ENCODE results near the gene GSKIP.

Gene GSKIP

DNA sequence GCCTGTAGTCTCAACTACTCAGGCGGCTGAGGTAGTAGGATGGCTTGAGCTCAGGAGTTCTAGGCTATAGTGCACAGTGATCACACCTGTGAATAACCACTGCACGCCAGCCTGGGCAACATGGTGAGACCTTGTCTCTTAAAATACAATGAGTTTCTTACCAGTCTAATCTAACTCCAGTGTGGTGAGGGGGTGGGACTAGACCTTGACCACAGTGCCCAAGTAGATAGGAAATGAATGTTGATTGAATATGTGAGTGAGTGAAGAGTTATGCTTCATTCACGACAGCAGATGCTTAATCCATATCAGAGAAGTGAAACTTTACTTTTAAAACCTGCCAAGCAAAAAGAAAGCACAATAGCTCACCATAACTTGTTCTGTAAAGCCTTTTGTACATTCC lies 17.4 kb downstream of the GSKIP start:
- no peak for DNase-seq (ENCODE audit: low read depth)

DNA sequence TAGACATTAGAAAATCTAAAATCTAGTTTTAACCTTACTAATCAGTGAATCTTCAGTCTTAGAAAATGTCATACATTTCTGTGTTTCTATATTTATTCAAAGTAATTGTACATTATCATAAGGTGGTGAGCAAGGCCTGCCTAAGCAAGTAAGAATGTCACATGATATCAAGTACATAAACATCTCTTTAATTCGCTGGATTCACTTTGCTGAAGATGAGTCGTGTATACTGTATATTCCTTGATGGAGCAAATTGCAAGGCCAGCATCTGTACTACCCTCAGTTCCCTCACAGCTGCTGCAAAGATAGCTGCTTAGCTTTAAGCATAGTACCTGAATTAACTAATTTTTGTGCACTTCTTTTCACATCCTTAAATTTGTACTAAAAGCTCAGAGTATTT lies 20.1 kb downstream of the GSKIP start:
- no peak for DNase-seq (ENCODE audit: low read depth)

DNA sequence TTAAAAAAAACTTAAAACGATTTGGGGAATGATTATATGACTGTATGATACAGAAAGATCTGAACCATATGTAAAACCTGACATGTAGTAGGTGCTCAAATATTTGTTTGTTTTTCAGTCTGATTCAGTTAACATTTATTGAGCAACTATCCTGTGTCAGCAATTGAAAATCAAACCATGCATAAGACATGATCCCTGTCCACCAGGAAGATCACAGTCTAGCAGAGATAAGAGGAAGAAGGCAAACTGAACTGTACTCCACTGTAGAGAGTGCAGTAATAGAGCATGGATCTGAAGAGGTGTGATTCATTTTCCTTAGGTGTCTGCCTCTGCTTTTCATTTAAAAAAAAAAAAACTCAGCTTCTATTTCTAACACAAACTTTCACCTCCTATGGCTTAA lies 20.7 kb downstream of the GSKIP start:
- DNase-seq (ENCODE audit: low read depth), result no peak

DNA sequence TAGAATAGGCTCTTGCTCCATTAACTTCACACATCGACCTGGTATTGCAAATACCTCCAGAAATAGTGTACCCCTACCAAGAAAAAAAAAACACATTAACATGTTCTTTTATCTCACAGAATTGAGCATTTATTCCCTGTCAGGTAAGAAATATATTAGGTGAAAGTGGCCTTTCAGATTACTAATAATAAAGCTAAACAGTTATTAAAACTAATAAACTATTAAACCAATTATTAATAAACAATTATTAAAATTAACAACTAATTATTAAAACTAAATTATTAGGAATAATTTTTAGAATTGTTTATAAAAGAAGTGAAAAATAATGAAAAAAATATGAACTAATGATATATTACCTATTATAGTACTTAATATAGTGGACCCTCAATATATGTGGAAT lies 21.4 kb downstream of the GSKIP start:
- DNase-seq (ENCODE audit: low read depth), result no peak

DNA sequence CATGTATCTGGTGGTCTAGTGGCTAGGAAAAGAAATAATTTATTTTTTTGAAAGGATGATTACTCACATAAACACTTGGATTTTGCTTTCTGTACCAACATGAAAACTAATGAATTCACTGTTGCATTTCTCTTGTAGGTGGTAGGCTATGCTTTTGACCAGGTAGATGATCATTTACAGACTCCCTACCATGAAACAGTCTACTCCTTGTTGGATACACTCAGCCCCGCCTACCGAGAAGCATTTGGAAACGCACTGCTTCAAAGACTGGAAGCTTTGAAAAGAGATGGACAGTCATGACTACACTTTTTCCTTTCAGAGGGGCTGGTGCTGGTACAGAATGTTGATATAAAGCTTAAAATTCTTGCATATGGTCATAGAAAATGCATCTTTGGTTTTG lies 22.1 kb downstream of the GSKIP start:
- DNase-seq (ENCODE audit: low read depth), result no peak

DNA sequence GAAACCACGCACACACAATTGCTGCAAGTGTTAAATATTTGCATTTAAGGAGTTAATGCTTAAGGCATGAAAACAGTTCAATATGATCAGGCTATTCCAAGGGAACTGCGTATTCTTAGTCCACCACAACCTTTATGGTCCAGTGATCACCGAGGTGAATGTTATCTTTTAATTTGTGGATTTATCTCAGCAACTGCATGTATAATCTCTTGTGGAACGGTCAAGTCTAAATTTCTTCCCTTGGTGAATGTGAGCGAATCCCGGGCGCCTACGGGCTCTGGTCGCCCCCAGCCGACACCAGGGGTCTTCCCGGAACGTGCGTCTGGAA lies 27.6 kb downstream of the GSKIP start:
- no peak for DNase-seq (ENCODE audit: low read depth)

DNA sequence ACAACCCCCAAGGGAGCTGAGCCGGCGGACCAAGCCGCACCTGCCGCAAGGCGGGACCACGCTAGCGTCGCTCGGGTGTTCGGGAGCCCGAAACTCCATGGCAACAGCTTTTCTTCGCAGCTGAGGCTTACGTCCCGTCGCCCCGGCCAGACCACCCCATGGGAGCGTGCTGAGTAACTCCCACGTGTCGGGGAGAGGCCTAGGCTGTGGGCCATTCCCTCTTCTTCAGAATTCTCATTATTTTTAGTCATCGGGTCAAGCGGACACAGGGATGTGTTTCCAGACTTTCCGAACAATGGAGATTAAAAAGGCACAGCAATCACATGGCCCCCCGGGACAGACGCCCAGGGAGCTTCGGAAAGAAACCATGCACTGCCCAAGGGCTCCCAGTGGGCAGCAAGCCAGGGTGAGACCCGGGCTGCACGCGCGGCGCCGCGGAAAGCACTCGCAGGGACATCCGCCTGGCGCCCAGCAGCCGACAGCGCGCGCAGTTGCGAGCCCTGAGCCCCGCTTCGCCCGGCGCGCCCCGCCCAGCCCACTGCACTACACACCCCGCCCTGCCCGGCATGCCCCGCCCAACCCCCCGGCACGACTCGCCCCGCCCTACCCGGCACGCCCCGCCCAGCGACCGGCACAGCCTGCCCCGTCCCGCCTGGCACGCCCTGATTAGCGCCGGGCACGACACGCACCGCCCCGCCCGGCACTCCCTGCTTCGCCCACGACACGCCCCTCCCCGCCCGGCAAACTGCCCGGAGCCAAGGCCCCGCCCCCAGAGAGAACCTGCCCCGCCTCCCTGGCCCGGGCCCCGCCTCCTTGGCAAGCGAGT lies 28.2 kb downstream of the GSKIP start:
- DNase-seq (ENCODE audit: low read depth), result peak; percentile 99

DNA sequence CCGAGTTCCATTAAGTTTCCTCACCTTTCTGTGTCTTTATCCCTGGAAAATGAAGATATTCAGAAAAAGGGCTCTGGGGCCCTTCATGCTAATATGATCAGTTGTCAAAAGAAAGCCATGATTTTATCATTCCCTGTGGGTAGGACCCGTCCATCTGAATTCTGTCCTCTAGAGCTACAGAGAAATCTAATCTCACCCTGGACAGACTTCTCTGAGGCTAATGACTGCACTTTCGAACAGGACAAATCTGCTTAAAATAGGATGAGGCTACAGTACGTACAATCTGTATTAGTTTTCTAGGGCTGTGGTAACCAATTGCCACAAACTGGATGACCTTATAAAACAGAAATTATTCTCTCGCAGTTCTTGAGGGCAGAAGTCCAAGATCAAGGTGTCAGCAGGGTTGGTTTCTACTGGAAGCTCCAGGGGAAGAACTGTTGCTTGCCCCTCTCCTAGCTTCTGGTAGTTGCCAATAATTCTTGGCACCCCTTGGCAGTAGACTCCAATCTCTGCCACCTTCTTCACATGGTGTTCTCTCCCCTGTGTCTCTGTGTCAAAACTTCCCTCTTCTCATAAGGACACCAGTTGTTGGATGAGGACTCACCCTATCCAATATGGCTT lies 29.9 kb downstream of the GSKIP start:
- DNase-seq (ENCODE audit: low read depth), result no peak

DNA sequence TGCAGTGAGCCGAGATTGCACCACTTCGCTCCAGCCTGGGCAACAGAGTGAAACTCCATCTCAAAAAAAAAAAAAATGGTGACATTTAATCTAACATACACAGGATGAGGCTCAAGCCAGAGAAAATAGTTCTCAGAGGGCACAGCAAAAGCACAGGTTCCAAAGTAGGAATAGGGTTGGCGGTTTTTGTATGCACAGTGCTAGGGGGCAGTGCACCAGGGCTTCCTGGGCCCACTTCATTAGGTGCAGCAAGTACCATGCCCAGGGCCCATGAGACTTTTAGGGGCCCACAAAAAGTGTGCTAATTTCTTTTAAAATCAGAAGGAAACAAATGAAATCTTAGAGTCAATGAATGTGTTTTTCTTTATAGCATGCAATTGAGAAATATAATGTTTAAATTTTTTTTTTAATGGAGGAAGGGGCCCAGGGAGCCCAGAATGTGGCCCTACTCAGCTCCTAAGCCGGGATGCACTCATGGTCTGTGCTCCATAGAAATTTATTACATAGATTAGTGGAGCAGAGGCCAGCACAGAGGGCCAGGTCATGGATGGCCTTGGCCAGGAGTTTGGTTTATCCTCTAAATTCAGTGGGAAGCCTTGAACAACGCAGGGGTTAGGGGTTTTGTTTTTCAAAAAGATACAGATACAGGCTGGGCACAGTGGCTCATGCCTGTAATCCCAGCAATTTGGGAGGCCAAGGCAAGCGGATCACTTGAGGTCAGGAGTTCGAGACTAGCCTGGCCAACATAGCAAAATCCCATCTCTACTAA lies 30.9 kb downstream of the GSKIP start:
- DNase-seq (ENCODE audit: low read depth), result no peak

DNA sequence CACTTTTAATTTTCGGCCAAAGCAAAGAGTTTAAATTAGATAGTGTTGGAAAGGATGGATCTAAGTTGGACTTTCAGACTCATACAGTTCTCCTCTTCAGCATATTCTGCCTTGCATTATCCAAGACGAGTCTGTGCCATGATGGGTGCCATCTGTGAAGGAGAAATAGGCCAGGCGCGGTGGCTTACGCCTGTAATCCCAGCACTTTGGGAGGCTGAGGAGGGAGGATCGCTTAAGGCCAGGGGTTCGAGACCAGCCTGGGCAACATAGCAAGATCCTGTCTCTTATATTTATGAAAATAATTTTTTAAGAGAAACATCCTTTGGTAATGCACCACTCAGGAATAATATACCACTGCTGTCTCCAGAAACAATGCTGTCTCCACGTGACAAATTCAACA lies 35.1 kb downstream of the GSKIP start:
- no peak for DNase-seq (ENCODE audit: low read depth)

DNA sequence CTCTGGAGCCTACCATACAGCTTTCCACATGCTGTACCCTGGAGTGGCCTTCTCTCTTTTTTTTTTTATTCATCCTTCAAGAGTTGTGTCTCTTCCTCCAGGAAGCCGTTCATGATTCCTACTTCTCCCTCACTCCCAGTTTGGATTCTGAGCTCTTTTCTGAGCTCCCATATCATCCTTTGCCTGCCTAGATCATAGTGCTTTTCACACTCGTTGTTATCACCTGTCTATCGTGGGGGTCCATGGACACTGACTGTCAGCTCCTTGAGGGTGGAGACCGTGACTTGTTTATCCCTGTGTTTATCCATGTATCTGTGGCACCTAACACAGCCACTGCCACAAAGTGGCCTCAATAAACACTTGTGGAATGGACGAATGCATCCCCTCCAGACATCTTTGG lies 35.6 kb downstream of the GSKIP start:
- no peak for DNase-seq (ENCODE audit: low read depth)

DNA sequence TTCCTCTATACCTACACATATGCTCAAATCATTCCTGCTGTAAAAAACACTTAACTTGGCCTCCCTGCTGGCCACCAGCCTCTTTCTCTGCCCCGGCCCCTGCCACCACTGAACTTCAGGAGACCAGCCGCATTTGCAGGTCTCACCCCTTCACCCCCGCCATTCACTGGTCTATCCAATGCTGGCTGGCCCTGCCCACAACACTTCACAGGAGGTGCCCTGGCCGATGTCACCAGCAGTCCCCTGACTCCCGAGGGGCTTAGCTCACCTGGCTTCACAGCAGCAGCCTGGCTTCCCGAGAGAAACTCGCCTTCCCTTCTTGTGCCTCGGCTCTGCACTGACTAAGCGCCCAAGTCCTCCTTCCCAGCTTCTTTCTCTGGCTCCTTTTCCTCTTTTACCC lies 36.1 kb downstream of the GSKIP start:
- no peak for DNase-seq (ENCODE audit: low read depth)

DNA sequence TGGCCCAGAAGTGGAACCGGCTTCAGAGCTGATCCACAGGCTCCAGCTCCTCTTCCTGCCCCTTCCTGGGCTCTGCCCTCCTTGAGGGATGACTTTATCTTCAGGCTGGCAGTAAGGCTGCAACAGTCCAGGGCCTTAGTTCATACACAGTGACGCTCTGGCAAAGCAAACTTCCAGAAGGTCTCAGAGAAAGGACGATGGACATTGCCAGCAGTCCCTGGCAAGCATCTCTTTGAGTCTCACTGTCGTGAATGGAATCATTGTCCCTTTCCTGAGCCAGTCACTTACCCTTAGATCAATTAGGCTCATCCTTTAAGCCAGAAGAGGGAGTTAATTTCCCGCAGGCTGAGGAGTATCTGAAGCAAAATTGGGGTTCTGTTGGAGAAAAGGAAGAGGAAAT lies 37.2 kb downstream of the GSKIP start:
- no peak for DNase-seq (ENCODE audit: low read depth)

DNA sequence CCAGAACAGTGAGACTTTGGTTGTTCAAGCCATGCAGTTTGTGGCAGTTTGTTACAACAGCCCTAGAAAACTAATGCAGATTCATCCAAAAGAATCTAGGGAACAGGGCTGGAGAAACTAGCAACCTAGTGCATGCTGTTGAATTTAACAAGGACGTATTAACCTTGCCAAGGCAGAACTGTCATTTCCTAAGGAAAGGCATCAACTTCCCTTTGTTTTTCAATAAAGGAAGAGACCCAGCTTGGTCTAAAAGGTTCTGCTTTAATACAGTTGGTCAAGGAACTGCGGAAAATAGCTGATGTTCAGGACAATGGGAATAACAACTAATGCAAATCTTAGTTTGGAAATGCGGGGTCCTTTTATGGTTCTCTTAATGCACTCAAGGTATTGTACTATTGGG lies 40.1 kb downstream of the GSKIP start:
- no peak for DNase-seq (ENCODE audit: low read depth)

DNA sequence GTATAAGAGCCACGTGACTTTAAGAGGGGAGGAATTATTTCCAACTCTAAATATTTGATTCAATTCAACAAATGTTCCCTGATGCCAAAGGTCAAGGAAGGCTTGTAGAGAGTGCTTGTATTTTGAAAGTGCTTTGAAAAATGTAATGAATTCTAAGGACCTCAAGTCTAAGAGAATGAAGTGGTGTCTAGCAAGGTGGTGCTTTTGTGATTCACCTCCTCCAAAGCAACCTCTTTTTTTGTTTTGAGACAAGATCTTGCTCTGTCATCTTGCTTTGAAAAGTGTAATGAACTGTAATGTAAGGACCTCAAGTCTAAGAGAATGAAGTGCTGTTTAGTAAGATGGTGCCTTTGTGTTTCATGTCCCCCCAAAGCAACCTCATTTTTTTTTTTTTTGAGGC lies 42.4 kb downstream of the GSKIP start:
- no peak for DNase-seq (ENCODE audit: low read depth)

DNA sequence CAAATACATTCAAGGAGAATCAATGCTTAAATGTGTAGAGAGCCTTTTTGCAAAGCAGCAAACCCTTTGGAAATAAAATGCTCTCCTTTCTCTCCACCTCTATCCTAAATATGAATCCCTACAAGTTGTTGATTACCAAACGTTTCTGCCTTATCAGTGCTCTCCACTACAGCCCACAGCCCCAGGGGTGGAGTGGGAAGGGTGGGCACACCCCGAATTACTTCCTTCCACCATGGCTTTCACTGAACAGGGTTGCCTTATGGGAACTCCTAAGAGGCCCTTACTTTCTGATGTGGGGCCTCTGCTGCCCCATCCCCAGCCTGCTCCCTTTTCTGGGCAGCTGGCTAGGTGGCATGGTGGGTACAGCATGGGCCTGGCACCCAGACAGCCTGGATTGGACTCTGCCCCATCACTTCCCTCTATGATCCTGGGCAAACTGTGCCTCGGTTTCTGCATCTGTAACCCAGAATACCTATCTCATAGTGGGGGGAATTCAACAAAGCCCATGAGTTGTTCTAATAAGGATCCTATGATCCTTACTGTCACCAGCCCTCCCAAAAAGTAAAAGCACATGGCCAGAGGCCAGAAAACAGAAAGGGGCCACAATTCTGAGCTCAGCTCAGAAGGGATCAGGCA lies 44.7 kb downstream of the GSKIP start:
- DNase-seq (ENCODE audit: low read depth), result no peak

DNA sequence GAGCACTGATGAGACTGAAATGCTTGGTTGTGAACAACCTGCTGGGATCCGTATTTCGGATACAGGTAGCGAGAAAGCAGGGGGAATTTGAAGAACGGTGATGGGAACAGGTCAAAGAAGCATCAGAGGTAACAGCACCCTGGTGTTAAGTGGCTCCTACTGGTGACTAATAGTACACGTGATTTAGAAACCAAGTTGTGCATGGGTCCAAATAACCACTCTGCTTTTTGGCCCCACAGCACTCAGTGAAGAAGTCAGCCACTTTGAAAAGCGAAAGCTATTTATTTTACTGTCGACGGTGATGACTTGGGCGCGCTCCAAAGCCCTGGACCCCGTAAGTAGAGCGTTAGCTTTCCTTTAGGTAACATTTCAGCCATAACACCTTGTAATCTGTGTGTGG lies 45.3 kb downstream of the GSKIP start:
- no peak for DNase-seq (ENCODE audit: low read depth)

DNA sequence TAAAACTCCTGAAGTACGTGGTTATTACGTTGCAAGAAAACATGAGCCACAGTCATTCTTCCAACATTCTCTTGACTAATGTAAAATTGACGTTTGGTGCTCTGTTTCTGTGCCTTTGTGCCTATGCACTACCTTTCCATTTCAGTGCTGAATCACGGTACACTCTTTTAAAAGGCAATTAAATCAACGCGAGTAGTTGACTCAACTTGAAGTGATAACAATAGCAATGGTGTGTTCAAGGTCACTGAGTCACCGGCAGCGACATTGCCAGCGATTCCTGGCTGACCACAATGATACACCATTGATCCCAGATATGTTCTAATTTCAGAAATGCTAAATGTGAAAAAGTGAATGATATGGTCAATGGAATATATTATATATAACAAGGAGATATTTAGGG lies 46.4 kb downstream of the GSKIP start:
- DNase-seq (ENCODE audit: low read depth), result no peak

DNA sequence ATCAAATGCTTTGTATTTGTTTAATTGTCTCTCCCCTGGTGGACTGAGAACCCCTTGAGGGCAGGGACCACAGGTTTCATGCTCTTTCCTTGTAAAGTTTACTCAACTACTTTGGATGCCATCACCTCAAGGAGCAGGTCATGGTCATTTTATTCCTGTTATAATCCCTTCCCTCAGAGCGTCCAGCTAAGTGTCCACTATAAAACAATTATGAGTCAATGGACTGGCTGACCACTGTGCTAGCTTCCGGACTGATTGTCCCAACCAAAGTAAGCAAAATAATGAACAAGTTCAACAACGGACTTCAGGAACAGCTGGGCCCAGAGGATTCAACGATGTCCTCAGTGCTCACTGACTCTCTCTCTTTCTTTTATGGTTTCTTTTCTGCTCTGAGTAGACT lies 46.8 kb downstream of the GSKIP start:
- no peak for DNase-seq (ENCODE audit: low read depth)

DNA sequence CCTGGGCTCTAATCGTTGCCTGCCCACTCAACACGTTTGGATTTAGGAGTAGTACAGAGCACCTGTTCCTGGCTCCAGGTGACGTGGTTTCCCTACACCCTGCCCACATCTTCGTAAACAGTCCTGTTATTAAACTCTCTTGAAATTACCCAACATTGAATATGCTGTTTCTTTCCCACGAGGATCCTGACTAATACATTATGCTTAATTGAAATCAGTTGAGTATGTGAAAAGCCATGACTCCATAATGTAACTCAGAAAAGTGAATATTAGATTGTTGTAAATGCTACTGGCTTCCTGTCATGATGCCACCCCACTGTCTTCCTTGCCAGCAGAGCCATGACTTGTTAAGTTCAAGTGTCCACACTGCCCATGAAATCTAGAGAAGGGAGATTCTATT lies 50.2 kb downstream of the GSKIP start:
- no peak for DNase-seq (ENCODE audit: low read depth)

DNA sequence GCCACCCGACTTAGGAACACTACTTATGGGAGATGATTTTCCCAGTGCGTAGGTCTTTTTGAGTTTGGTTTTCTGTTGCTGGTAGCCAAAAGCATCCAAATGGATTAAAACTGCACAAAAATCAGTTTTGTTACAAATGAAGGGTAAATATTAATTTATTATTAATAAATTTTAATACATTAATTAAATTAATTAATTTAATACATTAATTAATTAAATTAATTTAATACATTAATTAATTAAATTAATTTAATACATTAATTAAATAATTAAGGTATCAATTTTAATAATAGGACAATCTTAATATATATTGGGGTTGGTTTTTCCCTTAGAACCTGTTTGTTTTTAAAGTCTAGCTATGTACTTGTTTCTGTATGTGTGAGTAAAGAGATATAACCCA lies 52.2 kb downstream of the GSKIP start:
- no peak for DNase-seq (ENCODE audit: low read depth)

DNA sequence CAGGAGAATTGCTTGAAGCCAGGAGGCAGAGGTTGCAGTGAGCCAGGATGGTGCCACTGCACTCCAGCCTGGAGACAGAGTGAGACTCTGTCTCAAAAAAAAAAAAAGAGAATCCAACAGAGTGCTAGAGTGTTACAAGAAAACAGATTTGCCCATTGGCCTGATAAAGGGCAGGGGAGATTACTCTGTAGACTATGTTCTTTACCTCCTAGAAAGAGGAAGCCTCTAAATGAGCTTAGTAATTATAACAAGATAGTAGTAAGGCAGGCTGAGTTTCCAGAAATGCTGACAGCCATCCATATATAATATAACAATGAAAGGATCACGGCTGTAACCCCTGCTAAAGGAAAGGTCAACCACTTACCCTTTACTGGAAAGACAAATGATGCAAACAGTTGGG lies 53.0 kb downstream of the GSKIP start:
- DNase-seq (ENCODE audit: low read depth), result no peak

DNA sequence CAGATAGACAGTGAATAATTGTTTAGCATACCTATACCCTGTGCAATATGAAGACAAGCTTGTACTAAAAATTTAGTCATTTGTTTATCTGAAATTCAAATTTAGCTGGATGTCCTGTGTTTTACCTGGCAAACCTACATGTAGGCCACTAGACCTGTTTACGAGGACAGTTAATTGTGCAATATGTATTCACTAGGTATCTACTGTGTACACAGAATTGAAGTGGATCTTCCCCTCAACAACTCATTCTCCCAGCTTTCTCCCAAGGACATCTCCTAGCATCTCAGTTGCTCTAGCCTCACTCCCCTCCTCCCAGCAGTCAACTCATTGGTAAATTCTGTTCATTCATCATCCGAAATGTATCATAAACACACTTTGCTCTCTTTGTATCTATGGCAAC lies 53.9 kb downstream of the GSKIP start:
- no peak for DNase-seq (ENCODE audit: low read depth)

Data from activated gamma-delta T cell treated with anti-CD3 and anti-CD28 coated beads, Interleukin-2, amount 50 U/mL, for 16 hours (primary cell).